Measurements from ENCODE around the gene TANGO6.
A peak's percentile ranks its signal among the peaks of the same experiment; 100 is the strongest.
"Not testable (repeated sequence)": the region's sequence is repeated elsewhere in the genome, so short reads cannot be mapped to it uniquely, and the experiment has no call there.

TANGO6 gene

DNA sequence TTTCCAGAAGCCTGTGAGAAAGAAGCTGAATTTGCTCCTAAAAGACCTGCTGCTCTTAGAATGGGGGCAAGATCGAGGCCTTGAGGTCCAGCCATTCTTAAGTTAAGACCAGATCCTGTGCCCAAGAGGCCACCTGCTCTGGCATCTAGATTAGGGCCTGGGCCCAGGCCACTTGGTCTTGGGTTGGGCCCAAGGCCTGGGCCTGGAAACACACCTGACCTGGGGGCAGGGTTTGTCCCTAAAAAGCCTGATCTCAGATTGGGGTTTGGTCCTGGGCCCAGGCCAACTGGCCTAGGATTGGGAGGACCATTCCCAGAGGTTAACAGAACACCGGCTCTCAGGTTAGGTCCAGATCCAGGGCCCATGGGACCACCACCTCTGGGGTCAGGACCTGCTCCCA, 276.2 kb downstream of the TANGO6 start:
- no peak for DNase-seq (ENCODE audit: low spot score)

DNA sequence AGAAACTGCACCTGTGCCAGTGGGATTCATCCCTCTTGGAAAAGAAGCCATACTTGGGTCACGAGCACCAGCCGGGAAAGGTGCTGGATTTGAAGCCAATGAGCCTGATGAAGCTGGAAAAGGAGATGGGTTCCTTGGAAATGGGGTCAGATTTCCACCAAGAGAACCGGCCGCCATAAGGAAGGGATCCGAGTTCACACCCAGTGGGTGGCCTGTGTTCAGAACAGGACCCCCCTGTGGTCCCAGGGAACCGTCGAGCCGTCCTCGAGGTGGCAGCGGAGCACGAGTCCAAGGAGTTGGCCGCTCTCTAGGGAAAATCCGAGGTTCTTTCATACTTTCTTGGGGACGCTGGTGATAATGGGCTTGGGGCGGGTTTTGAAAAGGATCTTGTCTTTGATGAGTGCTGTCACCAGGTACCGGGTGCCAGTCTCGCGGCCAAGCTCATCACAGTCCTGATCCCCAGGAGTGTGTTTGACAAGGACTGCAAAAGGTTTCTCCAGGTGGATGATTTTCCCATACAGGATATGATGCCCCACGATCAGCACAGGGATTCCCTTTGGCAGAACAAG, 276.8 kb downstream of the TANGO6 start:
- no peak for DNase-seq (ENCODE audit: low spot score)

DNA sequence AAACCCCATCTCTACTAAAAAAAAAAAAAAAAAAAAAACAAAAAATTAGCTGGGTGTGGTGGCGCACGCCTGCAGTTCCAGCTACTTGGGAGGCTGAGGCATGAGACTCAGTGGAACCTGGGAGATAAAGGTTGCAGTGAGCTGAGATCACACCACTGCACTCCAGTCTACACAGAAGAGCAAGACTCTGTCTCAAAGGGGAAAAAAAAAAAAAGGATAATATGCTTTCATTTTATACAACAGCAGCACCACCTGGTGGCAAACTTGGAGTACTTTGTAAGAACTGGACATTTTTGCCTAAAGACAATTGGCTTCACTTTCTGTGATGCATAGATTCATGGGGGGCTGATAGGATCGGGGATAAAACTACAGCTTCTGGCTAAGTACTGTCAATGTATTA, 280.6 kb downstream of the TANGO6 start:
- peak; percentile 68 for DNase-seq (ENCODE audit: low spot score)

DNA sequence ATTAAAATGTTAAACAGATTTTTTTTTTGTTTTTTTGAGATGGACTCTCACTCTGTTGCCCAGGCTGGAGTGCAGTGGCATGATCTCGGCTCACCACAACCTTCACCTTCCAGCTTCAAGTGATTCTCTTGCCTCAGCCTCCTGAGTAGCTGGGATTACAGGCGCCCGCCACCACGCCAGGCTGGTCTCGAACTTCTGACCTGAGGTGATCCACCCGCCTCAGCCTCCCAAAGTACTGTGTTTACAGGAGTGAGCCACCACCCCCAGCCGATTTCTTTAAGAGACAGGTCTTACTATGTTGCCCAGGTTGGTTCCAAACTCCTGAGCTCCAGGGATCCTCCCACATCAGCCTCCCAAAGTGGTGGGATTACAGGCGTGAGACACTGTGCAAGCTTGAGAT, 281.1 kb downstream of the TANGO6 start:
- not testable (repeated sequence) for DNase-seq (ENCODE audit: low spot score)

DNA sequence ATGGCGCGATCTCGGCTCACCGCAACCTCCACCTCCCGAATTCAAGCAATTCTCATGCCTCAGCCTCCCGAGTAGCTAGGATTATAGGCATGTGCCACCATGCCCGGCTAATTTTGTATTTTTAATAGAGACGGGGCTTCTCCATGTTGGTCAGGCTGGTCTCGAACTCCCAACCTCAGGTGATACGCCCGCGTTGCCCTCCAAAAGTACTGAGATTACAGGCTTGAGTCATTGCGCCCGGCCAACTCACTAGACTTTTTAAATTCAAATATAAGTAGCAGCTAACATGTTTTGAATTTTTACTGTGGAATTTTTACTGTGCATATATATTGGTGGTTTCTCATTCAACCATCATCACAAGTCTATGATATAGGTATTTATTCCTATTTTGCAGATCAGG, 281.6 kb downstream of the TANGO6 start:
- DNase-seq (ENCODE audit: low spot score), result not testable (repeated sequence)

DNA sequence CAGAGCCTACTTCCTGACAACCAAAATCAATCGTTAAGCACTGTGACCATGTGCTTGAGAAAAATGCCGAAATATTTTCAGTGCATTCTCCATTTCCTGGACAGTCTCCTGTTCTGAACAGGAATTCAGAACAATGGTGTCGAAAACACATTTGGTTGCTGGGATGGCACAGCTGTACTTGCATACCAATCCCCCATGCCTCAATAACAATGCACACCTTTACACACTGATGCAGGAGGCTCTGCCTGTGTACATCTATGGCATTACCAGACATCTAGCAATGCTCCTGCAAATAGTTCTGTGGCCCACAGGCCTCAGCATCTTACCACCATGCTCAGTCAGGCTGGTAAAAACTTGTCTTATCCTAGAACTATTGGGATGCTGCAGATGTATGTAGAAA, 282.9 kb downstream of the TANGO6 start:
- no peak for DNase-seq (ENCODE audit: low spot score)

DNA sequence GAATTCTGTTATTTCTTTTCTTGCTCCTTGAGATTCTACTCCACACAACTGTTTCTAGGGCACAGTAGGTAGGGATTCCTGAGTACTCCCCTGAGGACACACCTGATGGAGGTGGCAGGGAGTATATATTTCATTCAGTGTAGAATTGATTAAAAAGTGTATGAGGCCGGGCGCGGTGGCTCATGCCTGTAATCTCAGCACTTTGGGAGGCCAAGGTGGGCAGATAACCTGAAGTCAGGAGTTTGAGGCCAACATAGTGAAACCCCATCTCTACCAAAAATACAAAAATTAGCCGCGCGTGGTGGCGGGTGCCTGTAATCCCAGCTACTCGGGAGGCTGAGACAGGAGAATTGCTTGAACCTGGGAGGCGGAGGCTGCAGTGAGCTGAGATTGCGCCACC, 283.5 kb downstream of the TANGO6 start:
- DNase-seq (ENCODE audit: low spot score), result not testable (repeated sequence)

DNA sequence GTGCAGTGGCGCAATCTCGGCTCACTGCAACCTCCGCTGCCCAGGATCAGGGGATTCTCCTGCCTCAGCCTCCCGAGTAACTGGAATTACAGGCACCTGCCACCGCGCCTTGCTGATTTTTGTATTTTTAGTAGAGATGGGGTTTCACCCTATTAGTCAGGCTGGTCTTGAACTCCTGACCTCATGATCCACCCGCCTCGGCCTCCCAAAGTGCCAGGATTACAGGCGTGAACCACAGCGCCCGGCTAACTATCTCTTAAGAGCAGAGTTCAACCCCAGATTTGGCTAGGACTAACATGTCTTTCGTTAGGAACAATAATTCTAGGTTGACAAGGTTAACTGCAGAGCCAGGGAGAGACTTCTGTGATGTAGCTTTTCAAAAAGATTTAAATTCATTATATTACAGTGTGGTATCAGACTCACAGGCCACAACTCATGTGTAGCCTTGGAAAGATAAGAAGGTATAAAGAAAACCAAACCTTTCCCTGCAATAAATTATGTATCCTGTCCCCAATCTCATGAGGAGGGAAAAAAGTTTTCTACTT, 284.7 kb downstream of the TANGO6 start:
- no peak for DNase-seq (ENCODE audit: low spot score)

DNA sequence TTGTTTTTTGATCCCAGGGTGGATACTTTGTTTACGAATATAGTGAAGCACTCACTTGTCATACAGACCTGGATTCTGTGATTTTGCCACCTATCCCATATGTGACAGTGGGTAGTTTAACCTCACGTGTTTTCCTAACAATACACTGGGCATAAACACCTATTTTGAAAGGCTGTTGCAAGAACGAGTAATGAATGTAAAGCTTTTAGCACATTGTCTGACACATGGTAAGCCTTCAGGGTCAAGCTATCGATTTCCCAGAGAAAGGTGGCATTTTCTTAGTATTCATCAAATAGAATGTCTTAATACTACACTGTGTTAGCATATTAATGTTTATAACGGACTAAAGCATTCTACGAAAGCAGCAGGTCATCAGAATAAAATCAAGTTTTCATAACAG, 287.1 kb downstream of the TANGO6 start:
- DNase-seq (ENCODE audit: low spot score), result no peak

DNA sequence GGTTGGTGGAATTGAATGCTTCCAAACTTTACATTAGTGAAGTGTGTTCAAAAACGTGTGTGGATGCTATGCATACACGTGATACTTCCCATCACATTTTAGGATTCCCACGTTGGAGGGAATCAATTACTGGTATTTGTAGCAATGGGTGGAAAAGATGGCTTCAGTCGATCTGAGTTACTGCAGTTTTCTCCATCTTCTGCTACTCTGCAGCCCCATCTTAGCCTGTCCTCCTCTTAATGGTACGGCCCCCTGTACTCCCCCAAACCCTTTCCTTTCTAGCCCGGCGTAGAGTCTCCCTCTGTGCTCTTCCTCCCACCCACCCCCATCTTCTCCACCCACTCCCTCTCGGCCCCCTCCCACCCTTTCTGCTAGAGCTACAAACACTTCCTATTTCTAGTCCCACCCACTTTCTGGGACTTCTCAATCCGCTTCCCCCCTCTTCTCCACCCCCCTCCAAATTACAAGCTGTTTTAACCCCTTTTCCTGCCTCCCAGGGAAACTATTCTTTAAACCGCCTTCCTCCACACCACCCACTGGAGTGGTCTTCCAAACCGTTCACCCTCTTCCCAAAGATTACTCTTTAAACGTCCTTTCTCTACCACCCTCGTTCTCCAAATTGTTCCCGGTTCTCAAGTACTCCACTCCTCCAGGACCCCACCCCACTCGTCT, 288.0 kb downstream of the TANGO6 start:
- no peak for DNase-seq (ENCODE audit: low spot score)

DNA sequence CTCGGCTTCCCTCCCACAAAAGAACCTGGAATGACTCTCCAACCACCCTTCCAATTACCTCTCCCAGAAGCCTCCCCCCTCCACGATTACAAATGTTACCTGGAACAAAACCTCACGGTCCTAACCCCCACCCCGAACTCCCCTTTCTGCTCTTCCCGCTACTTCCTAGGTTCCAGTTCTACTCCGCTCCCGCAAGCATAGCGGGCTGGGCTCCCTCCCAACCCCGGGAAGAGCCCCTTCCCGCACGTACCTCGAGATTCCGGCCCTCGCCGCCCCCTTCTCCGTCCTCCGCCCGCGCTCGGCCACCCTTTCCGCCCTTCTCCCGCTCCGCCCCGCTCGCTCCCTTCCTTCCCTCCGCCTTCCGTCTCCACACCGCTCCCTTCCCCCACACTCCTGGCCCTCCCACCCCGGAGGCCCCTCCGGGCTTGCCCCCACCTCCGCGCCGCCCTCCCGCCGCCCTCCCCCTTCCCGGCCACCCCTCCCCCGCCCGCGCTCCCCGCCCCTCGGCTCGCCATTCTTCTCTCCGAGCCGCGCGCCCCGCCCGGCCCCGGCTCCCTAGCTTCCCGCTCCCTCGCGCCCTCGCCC, 288.6 kb downstream of the TANGO6 start:
- no peak for DNase-seq (ENCODE audit: low spot score)

DNA sequence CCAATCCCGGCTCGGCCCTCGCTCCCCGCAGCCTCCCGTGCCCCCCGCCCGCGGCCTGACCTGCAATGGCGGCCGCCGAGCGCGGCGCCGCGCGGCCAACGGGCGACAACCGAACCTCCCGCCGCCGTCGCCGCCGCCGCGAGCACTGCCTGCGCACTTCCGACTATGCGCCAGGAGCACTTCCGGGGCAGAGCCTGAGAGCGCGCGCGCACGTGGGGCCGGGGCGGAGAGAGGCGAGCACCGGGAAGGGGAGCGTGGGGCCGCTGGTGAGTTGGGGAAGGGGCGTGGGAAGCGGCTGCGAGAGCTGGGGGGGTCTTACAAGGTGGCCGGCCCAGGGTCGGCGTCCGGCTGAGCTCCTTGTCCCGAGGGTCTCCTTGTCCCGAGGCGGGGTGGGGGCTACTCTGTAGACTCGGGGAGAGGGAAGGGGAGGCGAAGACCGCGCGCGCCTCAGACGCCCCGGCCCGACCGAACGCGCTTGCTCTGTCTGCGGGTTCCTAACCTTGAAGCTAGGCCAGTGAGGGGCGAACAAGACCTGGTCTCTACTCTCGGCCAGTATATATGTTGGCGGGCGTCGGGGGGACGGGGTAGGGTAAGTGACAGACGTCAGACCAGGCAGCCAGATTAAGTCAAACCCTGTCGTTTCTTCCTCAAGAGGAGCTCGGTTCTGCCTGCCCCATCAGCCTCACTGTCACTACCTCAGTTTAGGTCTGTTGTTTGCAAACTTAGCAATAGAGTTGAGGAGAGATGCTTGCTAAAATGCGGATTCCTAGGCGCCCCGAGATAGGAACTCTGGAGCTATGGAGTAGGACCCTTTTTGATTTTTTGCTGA, 289.3 kb downstream of the TANGO6 start, which contains the start of the genes CHTF8 and UTP4:
Gene CHTF8, minus strand, starts transcription at position 165 of the 829 bp plus-strand sequence. CDS start 11,130 bp downstream, outside the sequence.
Gene UTP4, plus strand, starts transcription at position 226 of the 829 bp plus-strand sequence. CDS start 811 bp downstream, outside the sequence.
- peak; percentile 58 for DNase-seq (ENCODE audit: low spot score)

DNA sequence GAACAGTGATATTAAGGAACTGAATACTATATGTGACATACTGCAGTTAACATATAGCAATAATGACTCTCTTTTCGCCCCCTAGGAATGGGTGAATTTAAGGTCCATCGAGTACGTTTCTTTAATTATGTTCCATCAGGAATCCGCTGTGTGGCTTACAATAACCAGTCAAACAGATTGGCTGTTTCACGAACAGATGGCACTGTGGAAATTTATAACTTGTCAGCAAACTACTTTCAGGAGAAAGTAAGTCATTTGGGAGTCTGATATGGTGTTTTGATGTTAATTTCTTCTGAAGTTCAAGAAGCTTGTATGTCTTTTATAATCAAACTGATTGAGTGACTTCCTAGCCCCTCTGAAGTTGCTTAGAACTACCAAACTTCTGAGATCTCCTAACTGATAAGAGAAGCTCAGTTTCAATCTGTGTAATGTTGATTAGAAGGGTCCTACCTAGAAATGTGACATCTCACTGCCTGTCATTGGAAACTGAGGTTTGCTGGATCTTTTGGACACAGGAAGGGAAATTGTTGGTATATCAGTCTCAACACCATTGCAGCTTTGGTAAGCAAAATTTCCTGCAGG, 290.1 kb downstream of the TANGO6 start:
- DNase-seq (ENCODE audit: low spot score), result no peak

Measured in hematopoietic multipotent progenitor cell treated with erythropoietin and hydrocortisone succinate and interleukin-3 and kit ligand, for 17 days (in vitro differentiated cells).